ENCODE results near the gene EPAS1. TPM values are rescaled to one million over a fixed set of nuclear protein-coding genes. Genes with fewer than 3 reads are reported as not detected.

Gene EPAS1
- total RNA-seq, 4 donors from 2014 or later, result 124 to 563 (median 182) TPM

- H3K4me1 ChIP-seq, result no peaks in the 10 kb centered on the region
- H3K36me3 ChIP-seq, result peaks cover 38 to 39% of the 10 kb centered on the region in 2 donors
- WGBS, 2 donors, result 100% methylated on average over 1 of the region's 1 CpG; no CpG with 5 or more reads in 1 of the 2 donors
- H3K27ac ChIP-seq, result no peak overlapping the region
- no peak for DNase-seq
- H3K9me3 ChIP-seq, result no peaks in the 10 kb centered on the region
- TF ChIP-seq CTCF (IDR thresholded peaks at IDR 0.05) (no peak), POLR2A (IDR thresholded peaks at IDR 0.05) (no peak)
- no peaks in the 10 kb centered on the region for H3K27me3 ChIP-seq
- intact Hi-C loops (cut with DNase I), result no loop called here
- H3K4me3 ChIP-seq (replicated peaks in 1 of 3), result no peak overlapping the region
Observed at GRCh38 chr2:46356991-46357390, 59.8 kb downstream of the EPAS1 start.

- Histone ChIP-seq H3K9me3 (no peaks in the 10 kb centered on the region), H3K4me3 (replicated peaks in 1 of 3) (no peak overlapping the region), H3K4me1 (no peaks in the 10 kb centered on the region), H3K27ac (no peak overlapping the region), H3K27me3 (no peaks in the 10 kb centered on the region), H3K36me3 (peaks cover 33 to 43% of the 10 kb centered on the region in 2 donors)
- TF ChIP-seq POLR2A (IDR thresholded peaks at IDR 0.05), result no peak
- TF ChIP-seq CTCF (IDR thresholded peaks at IDR 0.05), result no peak
- DNase-seq, result no peak
- 93 to 96% methylated on average over 6 of the region's 6 CpGs for WGBS, 2 donors
- intact Hi-C loops (cut with DNase I), result no loop called here
Observed at GRCh38 chr2:46358713-46359112, 61.5 kb downstream of the EPAS1 start.

- Histone ChIP-seq H3K36me3 (peaks cover 30 to 43% of the 10 kb centered on the region in 2 donors), H3K9me3 (no peaks in the 10 kb centered on the region), H3K27ac (no peak overlapping the region), H3K4me1 (peaks cover 0 to 2% of the 10 kb centered on the region in 2 donors), H3K27me3 (no peaks in the 10 kb centered on the region), H3K4me3 (replicated peaks in 1 of 3) (no peak overlapping the region)
- TF ChIP-seq CTCF (IDR thresholded peaks at IDR 0.05) (no peak), POLR2A (IDR thresholded peaks at IDR 0.05) (no peak)
- no peak for DNase-seq
- intact Hi-C loops (cut with DNase I), result loop anchor here (10.0 kb wide), 1 partner anchor 346 kb away; no protein-coding TSS in a partner anchor
- 82 to 88% methylated on average over 3 of the region's 3 CpGs for WGBS, 2 donors
Observed at GRCh38 chr2:46360303-46360702, 63.1 kb downstream of the EPAS1 start.

GRCh38 chr2:46361920-46362666, 64.9 kb downstream of the EPAS1 start:
- no peak for TF ChIP-seq CTCF (IDR thresholded peaks at IDR 0.05)
- no peak for TF ChIP-seq POLR2A (IDR thresholded peaks at IDR 0.05)
- Histone ChIP-seq H3K36me3 (peaks cover 21 to 32% of the 10 kb centered on the region in 2 donors), H3K27ac (peak overlapping the region in 2 of 3 donors; percentile 5 to 6), H3K4me1 (peaks cover 0 to 2% of the 10 kb centered on the region in 2 donors), H3K9me3 (no peaks in the 10 kb centered on the region), H3K4me3 (replicated peaks in 1 of 3) (no peak overlapping the region), H3K27me3 (no peaks in the 10 kb centered on the region)
- WGBS, 2 donors, result 96 to 98% methylated on average over 6 of the region's 6 CpGs
- DNase-seq, result no peak
- intact Hi-C loops (cut with DNase I), result loop anchor here (10.0 kb wide), 1 partner anchor 347 kb away; no protein-coding TSS in a partner anchor

- Histone ChIP-seq H3K27ac (peak overlapping the region in 2 of 3 donors; percentile 5 to 6), H3K27me3 (no peaks in the 10 kb centered on the region), H3K36me3 (peaks cover 19 to 27% of the 10 kb centered on the region in 2 donors), H3K4me1 (peaks cover 0 to 2% of the 10 kb centered on the region in 2 donors), H3K9me3 (no peaks in the 10 kb centered on the region), H3K4me3 (replicated peaks in 1 of 3) (no peak overlapping the region)
- intact Hi-C loops (cut with DNase I), result loop anchor here (10.0 kb wide), 1 partner anchor 348 kb away; no protein-coding TSS in a partner anchor
- WGBS, 2 donors, result 97% methylated on average over 4 of the region's 4 CpGs
- DNase-seq, result no peak
- no peak for TF ChIP-seq POLR2A (IDR thresholded peaks at IDR 0.05)
- TF ChIP-seq CTCF (IDR thresholded peaks at IDR 0.05), result no peak
Observed at GRCh38 chr2:46362667-46363012, 65.4 kb downstream of the EPAS1 start.

All from thyroid gland (tissue), 4 donors.